GM21717 (cell line): ENCODE results near the gene HSPB6.

Experiments used
- ATAC-seq: cut with Tn5 transposase; IDR thresholded peaks from one replicate; pipeline ENCODE4 v1.9.1; 2021; ENCODE audit warnings: mild to moderate bottlenecking, moderate library complexity; ENCODE audit not compliant: unreplicated experiment

HSPB6 gene

DNA sequence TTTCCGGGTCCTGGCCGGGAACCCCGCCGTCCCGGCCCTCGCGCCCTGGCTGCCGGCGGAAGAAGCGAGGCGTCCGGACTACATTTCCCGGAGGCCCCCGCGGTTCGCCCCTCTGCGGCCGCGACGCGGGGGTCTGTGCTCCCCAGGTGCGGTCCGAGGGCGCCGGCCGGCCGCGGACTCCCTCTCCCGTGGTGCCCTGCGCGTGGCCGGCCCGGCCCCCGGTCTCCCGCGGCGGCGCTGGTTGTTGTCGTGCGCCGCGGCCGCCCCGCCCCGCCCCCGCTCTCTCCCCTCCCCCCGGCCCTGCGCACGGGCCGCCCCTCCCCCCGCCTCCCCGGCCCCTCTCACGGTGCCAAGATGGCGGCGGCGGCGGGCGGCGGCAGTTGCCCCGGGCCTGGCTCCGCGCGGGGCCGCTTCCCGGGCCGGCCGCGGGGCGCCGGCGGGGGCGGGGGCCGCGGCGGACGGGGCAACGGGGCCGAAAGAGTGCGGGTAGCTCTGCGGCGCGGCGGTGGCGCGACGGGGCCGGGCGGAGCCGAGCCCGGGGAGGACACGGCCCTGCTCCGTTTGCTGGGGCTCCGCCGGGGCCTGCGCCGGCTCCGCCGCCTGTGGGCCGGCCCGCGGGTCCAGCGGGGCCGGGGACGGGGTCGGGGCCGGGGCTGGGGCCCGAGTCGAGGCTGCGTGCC, 39.0 kb downstream of the HSPB6 start, which contains the start of gene KMT2B:
KMT2B (plus strand) TSS at position 339 of the 680 bp plus-strand sequence; CDS start at position 355, 16 bp downstream.
- ATAC-seq: no peak

DNA sequence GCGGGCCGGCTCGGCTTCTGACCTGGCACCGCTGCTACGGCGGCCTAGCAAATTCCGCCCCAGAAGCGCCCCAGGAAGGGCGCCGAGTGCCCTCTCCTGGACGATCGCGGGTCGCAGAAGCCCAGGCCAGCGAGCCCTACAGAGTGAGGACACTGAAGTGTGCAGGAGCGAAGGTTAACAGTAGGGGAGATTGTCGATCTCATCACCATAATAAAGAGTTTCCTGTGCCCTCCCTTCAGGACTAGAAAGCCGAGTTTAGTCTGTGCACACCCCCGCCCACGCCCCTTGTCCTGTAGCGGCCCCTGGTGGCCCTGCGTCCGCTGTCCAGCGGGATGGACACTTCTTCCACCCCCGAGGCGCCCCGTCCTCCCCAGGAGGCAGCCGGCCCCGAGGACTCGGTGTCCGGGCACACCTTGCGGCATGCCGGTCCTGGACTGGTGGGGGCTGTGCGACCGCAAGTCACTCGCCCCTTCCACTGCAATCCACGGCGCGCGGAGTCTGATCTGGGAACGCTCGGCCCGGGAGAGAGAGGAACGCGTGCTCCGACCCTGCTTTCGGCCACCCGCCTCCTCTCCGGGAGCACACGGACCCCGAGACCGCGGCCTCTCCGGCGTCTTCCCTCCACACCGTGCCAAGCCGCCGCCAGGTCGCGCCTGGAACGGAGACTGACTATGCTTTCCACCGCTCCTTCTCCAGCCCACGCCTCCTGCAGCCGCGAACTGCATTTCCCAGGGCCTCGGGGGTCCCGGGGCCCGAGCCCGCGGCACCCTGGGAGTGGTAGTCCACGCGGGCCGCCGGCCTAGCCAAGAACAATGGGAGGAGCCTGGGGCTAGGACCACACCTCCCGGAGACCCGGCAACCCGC, 39.8 kb downstream of the HSPB6 start:
- peak; percentile 49 for ATAC-seq

DNA sequence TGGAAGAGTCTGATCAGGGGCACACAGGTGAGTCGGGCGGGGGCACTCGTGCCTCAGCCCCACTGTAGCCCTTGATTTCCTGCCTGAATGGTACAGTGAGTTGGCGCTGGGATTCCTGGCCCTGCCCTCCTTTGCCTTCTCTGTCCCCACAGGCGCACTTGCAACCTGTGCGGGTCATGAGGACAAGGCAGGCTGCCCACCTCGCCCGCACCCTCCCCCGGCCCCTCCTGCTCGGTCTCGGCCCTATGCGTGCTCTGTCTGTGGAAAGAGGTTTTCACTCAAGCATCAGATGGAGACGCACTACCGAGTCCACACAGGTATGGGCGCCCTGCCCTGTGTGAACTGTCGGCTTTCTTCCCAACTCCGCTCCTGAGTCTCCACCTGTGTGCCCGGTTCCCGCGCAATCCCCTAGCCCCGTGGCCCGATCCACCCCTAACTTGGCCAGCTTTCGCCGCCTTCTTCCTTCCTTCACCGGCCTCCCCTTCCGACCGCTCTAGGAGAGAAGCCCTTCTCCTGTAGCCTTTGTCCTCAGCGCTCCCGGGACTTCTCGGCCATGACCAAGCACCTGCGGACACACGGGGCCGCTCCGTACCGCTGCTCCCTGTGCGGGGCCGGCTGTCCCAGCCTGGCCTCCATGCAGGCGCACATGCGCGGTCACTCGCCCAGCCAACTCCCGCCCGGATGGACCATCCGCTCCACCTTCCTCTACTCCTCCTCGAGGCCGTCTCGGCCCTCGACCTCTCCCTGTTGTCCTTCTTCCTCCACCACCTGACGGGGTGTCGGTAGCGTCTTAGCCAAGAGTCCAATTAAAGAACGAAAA, 40.6 kb downstream of the HSPB6 start:
- no peak for ATAC-seq

DNA sequence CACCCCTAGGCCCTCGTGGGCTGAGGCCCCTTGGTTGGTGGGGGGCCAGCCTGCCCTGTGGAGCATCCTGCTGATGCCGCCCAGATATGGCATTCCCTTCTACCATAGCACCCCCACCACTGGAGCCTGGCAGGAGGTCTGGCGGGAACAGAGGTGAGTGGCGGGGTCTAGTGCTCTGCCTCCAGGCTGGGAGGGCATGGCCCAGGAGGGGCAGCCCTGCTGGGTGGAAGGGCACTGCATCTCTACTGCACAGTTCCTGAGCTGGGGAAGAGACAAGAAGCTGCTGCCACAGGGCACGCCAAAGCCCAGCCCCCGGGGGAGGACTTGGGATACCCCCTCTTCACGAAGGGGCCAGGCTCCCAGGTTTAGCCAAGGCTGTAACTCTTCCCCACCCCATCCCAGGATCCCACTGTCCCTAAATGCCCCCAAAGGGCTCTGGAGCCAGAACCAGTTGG, 41.4 kb downstream of the HSPB6 start:
- no peak for ATAC-seq

DNA sequence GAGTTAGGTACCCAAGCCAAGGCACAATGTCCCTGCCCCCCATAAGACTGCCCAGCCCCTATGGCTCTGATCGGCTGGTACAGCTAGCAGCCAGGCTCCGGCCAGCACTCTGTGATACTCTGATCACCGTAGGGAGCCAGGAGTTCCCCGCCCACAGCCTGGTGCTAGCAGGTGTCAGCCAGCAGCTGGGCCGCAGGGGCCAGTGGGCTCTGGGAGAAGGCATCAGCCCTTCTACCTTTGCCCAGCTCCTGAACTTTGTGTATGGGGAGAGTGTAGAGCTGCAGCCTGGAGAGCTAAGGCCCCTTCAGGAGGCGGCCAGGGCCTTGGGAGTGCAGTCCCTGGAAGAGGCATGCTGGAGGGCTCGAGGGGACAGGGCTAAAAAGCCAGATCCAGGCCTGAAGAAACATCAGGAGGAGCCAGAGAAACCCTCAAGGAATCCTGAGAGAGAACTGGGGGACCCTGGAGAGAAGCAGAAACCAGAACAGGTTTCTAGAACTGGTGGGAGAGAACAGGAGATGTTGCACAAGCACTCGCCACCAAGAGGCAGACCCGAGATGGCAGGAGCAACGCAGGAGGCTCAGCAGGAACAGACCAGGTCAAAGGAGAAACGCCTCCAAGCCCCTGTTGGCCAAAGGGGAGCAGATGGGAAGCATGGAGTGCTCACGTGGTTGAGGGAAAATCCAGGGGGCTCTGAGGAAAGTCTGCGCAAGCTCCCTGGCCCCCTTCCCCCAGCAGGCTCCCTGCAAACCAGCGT, 42.1 kb downstream of the HSPB6 start:
- ATAC-seq: no peak

DNA sequence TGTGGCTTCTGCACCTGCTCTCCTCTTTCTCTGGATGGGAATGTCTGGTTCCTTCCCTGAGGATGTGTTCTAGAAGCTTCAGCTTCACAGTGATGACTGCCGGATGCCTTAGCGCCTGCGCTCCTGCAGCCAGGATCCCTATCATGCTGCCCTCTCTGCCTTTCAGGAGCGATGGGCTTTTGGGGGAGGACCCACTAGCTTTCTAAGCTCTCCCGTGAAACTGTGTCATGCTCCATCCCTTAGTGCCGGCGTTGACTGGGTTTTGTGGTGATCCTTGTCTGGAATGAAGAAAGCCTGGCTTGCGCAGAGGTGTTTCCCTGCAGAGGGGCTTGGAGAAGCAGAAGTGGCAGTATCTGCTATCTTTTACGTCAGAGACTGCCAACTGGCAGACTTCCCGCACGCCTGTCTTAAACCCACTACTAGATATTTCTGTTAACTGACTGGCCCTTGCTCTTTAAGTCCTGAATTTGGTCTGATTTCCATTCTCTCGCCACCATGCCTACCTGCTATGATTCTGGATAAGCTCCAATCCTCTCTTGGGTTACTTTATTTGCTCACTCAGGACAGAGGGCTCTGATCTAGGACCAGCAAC, 42.8 kb downstream of the HSPB6 start:
- ATAC-seq: no peak

DNA sequence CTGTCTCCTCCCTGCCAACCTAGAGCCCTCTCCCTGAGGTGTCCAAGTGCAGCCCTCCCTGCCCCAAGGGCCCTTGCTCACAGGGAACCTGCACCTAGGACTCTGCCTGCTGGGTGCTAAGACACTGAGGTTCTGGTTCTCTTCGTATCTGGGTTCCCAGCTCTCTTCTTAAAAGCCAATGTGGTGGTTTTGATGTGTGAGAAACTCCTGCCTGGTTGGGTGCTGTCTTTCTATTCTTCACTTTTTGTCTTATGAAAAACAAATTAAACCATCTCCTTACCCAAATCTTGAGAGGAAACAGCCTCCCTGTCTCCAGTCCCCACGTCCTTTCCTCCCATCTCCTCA, 43.4 kb downstream of the HSPB6 start:
- ATAC-seq: no peak

DNA sequence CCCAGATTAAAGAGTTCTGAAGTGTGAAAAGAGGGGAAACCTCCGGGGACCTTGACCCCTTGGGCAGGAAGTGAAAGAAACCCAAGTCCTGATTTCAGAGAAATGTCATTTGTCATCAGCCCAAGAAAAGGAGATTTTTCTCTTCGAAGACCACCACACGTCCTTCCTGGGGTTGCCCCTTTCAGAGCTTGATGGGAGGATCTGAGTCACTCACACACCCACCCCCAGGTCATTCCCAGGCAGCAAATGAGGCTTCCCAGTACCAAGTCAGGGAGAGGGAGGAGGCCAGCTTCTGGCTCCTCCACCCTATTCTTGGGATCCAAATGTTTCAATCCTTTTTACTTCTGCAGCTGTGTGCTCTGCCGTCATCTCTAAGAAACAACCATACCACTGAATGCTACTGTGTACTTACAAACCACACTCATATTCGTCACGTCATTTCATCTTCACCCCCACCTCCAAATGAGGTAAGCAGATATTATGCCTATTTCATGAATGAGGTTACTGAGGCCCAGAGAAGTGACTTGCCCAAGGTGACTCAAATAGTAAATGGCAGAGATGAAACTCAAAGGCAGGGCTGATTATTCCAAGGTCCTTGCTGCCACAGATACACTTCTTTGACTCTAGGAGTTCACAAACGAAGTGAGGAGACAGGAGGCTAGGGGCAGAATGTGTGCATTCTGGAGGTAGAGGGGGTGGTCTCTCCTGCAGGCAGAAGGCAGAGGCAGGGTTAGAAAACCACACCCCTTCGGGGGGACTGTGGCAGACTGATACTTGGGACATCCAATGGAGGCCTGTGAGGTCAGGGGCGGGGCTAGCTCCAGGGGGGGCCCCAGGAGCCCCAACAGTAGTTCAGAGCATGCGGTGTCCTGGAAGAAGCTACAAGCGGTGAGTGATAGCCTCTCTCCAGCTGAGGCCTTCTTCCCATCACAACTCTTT, 44.0 kb downstream of the HSPB6 start:
- ATAC-seq: no peak

DNA sequence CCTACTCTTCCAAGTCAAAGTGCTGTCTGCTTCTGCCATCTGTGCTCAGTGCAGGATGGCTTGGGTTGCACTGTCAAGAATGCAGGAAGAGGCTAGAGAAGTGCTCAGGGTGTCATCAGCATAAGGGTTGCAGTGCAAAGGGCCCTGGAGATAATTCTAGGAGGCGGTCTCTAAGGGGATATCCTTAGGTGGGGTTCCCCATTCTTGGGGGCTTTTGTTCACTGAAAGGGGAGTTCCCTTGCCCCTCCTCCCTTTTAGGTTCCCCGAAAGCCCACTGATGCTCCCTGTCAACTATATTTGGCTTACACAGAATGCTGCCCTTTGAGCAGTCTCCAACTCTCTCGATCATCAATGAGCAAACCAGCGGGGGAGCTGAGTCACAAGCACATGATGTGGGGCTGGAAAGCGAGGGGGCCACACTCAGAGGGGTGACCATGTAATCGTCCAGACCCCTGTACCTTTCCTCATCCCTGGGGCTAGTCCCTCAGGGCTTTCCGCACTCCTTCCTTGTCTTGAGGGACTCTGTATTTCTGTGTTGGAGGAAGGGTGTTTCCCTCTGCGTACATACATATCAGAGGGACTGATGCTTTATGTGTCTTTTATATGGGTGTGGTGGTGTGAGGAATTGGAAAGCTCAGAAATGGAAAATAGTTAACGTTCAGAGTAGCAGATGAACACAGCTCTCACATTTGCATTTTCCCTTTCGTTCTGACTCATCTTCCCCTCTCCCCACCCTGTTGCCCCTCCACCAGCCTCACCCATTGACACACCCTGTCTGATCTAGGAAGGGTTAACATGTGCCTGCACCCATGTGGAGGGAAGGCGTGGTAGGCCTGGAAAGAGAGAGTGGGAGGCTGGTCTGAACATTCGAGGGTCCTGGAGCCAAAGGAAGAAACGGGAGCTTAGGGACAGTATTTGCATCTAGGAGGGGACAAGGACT, 45.8 kb downstream of the HSPB6 start:
- ATAC-seq: peak; percentile 28

DNA sequence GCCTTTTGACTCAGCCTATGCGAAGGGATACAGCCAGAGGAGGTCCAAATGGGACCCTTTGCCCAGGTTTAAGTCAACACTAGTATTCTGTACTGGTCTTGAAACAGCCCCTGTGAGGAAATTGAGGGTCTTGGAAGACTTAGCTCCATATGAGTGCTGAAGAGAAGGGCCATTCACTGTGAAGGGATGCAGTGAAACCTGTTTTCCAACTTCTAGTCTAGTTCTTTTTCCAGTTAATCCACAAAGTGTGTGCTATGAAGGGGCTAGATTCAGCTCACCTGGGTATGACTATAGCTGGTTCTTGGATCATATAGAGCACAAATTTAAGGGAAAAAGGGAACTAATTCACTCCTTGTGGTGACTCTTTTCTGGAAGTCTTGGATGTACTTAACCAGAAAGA, 48.4 kb downstream of the HSPB6 start:
- ATAC-seq: no peak
